Naive thymus-derived CD4-positive, alpha-beta T cell (primary cell): Measurements from ENCODE around the gene RNU2-1. TPM values are rescaled to one million over a fixed set of nuclear protein-coding genes. Genes with fewer than 3 reads are reported as not detected.
"Not testable (repeated sequence)": the region's sequence is repeated elsewhere in the genome, so short reads cannot be mapped to it uniquely, and the experiment has no call there.

Source experiments
- ATAC-seq: fragments of 150-1000 bp; cut with Tn5 transposase; 2 replicates; pipeline ENCODE4 v1.10.0; 2021; ENCODE audit warnings: mild to moderate bottlenecking, moderate library complexity
- CTCF ChIA-PET: fragments of 350-600 bp; sonication (Branson Sonifier 250); formaldehyde crosslinking; loops from one replicate; lab custom pipeline; 2021; ENCODE audit warnings: antibody characterized with exemption; lab: Charles Lee
- POLR2A ChIA-PET: fragments of 350-600 bp; sonication (Branson Sonifier 250); formaldehyde crosslinking; loops from one replicate; lab custom pipeline; 2021; ENCODE audit warnings: antibody characterized with exemption, inconsistent platforms; lab: Charles Lee
- DNase-seq, 9 donors: peaks; one replicate each; pipeline versions ENCODE4 v3.0.0 to v3.0.0-alpha.2; 2020 to 2022; ENCODE audit warnings: mixed read lengths in 1 of 9
- H3K27ac ChIP-seq: one replicate; pipeline ENCODE4 v1.7.0; 2013; ENCODE audit warnings: mild to moderate bottlenecking, low read depth, low read length, moderate library complexity
- H3K27me3 ChIP-seq, 2 donors: one replicate each; pipeline ENCODE4 v1.7.0; 2013; ENCODE audit warnings: low read length in 2 of 2, mild to moderate bottlenecking in 2 of 2, moderate library complexity in 2 of 2; ENCODE audit not compliant: control insufficient read depth in 2 of 2, insufficient read depth in 2 of 2
- H3K36me3 ChIP-seq, 3 experiments: 1 replicate in 2 of 3; 2 replicates in 1 of 3; pipeline ENCODE4 v1.7.0; 2013; ENCODE audit warnings: low read length in 3 of 3, mild to moderate bottlenecking in 3 of 3, moderate library complexity in 1 of 3; ENCODE audit not compliant: insufficient read depth in 3 of 3, control insufficient read depth in 2 of 3
- H3K4me1 ChIP-seq, 2 donors: one replicate each; pipeline ENCODE4 v1.7.0; 2013; ENCODE audit warnings: low read length in 2 of 2, mild to moderate bottlenecking in 2 of 2, moderate library complexity in 1 of 2; ENCODE audit not compliant: control insufficient read depth in 2 of 2, insufficient read depth in 2 of 2
- H3K4me3 ChIP-seq: 2 replicates; pipeline ENCODE4 v1.7.0; 2013; ENCODE audit warnings: mild to moderate bottlenecking, low read length
- H3K9me3 ChIP-seq, 3 experiments: 1 replicate in 2 of 3; 2 replicates in 1 of 3; pipeline ENCODE4 v1.7.0; 2013; ENCODE audit warnings: low read length in 3 of 3; ENCODE audit not compliant: control insufficient read depth in 2 of 3
- H3K27ac Mint-ChIP-seq, 9 donors: one replicate each; pipeline ENCODE4 v1.8.0; 2020 to 2022; ENCODE audit warnings: mixed read lengths in 9 of 9, mild to moderate bottlenecking in 8 of 9, moderate library complexity in 5 of 9, inconsistent platforms in 2 of 9
- H3K27me3 Mint-ChIP-seq, 5 donors: one replicate each; pipeline ENCODE4 v1.8.0; 2021 to 2022; ENCODE audit warnings: mixed read lengths in 5 of 5, mild to moderate bottlenecking in 1 of 5
- H3K36me3 Mint-ChIP-seq, 5 donors: one replicate each; pipeline ENCODE4 v1.8.0; 2020 to 2022; ENCODE audit warnings: mixed read lengths in 5 of 5, mild to moderate bottlenecking in 3 of 5, inconsistent platforms in 1 of 5
- H3K4me1 Mint-ChIP-seq, 7 donors: one replicate each; pipeline ENCODE4 v1.8.0; 2020 to 2022; ENCODE audit warnings: mixed read lengths in 7 of 7, mild to moderate bottlenecking in 3 of 7, inconsistent platforms in 1 of 7
- H3K4me3 Mint-ChIP-seq, 10 donors: one replicate each; pipeline ENCODE4 v1.8.0; 2020 to 2022; ENCODE audit warnings: mild to moderate bottlenecking in 10 of 10, mixed read lengths in 10 of 10, moderate library complexity in 6 of 10, inconsistent platforms in 2 of 10
- H3K9me3 Mint-ChIP-seq, 11 donors: one replicate each; pipeline ENCODE4 v1.8.0; 2020 to 2022; ENCODE audit warnings: mixed read lengths in 11 of 11, mild to moderate bottlenecking in 4 of 11, inconsistent platforms in 1 of 11, moderate library complexity in 1 of 11
- intact Hi-C, 2 donors: fragments of 100-400 bp; cut with micrococcal nuclease; formaldehyde crosslinking; loops; one replicate each; pipeline ENCODE4 v1.15.1; 2023
- polyA plus RNA-seq, 2 donors: library from polyadenylated mRNA; unstranded; fragments of 300-500 nt; fragmentation: Illumina TruSeq; gene quantifications; one replicate each; pipeline ENCODE4 v1.2.3, GENCODE V29; 2021
- total RNA-seq, 6 experiments: library from RNA in 5 of 6; stranded (reverse) in 5 of 6; gene quantifications; 1 replicate in 5 of 6; 2 replicates in 1 of 6; pipeline ENCODE4 v1.2.3 and lab custom pipeline; 2021 to 2026

The RNU2-1 gene
- total and polyA plus RNA-seq, 7 experiments from 2014 or later = 2,629 to 6,823 (median 3,564) TPM; not detected in 2

GRCh38 chr17:43193251-43193650 lies 40.5 kb downstream of the RNU2-1 start:
- H3K4me1 ChIP-seq = no peaks in the 10 kb centered on the region
- H3K9me3 ChIP-seq = no peaks in the 10 kb centered on the region
- no peak for ATAC-seq
- peaks cover 4 to 73% (median 35%) of the 10 kb centered on the region in 5 donors for H3K36me3 Mint-ChIP-seq
- DNase-seq = no peak
- ChIA-PET CTCF (no interaction called here), POLR2A (interaction anchor here (1.2 kb wide), 1 partner anchor 21 kb away, joined by 3 read pairs; no protein-coding TSS in a partner anchor)
- no peaks in the 10 kb centered on the region for H3K9me3 Mint-ChIP-seq
- H3K27ac ChIP-seq = no peak overlapping the region
- H3K4me3 ChIP-seq = no peak overlapping the region
- H3K27ac Mint-ChIP-seq = no peak overlapping the region
- peaks cover 0 to 3% (median 0%) of the 10 kb centered on the region in 7 donors for H3K4me1 Mint-ChIP-seq
- intact Hi-C loops = no loop called here
- no peaks in the 10 kb centered on the region for H3K27me3 ChIP-seq
- H3K4me3 Mint-ChIP-seq = no peak overlapping the region
- H3K27me3 Mint-ChIP-seq = no peaks in the 10 kb centered on the region
- H3K36me3 ChIP-seq = peaks cover 49 to 93% (median 67%) of the 10 kb centered on the region in 3 experiments

GRCh38 chr17:43186656-43187055 lies 47.1 kb downstream of the RNU2-1 start:
- CTCF ChIA-PET, H3K4me3 ChIP-seq, H3K4me1 ChIP-seq, H3K4me3 Mint-ChIP-seq, POLR2A ChIA-PET, H3K27me3 Mint-ChIP-seq, DNase-seq, ATAC-seq, H3K9me3 Mint-ChIP-seq, intact Hi-C loops, H3K4me1 Mint-ChIP-seq, H3K27ac ChIP-seq, H3K27ac Mint-ChIP-seq, H3K9me3 ChIP-seq, H3K27me3 ChIP-seq: not testable (repeated sequence)
- H3K36me3 Mint-ChIP-seq = peaks cover 4 to 41% (median 25%) of the 10 kb centered on the region in 5 donors
- H3K36me3 ChIP-seq = peaks cover 17 to 58% (median 29%) of the 10 kb centered on the region in 3 experiments

GRCh38 chr17:43183921-43184320 lies 49.9 kb downstream of the RNU2-1 start:
- Histone ChIP-seq H3K9me3 (no peaks in the 10 kb centered on the region), H3K36me3 (peaks cover 9 to 50% (median 14%) of the 10 kb centered on the region in 3 experiments), H3K27me3 (no peaks in the 10 kb centered on the region), H3K27ac (no peak overlapping the region), H3K4me1 (no peaks in the 10 kb centered on the region), H3K4me3 (no peak overlapping the region)
- no peaks in the 10 kb centered on the region for H3K9me3 Mint-ChIP-seq
- H3K4me1 Mint-ChIP-seq = peaks cover 0 to 5% (median 0%) of the 10 kb centered on the region in 7 donors
- CTCF ChIA-PET = interaction anchor here (1.2 kb wide), 1 partner anchor 8 kb away, joined by 3 read pairs; no protein-coding TSS in a partner anchor
- intact Hi-C loops = no loop called here
- H3K27ac Mint-ChIP-seq = peak overlapping the region in 1 of 9 donors; percentile 9
- H3K4me3 Mint-ChIP-seq = peak overlapping the region in 1 of 10 donors; percentile 7
- ATAC-seq (no peak), DNase-seq (no peak)
- peaks cover 4 to 21% (median 16%) of the 10 kb centered on the region in 5 donors for H3K36me3 Mint-ChIP-seq
- H3K27me3 Mint-ChIP-seq = no peaks in the 10 kb centered on the region
- POLR2A ChIA-PET = interaction anchor here (0.6 kb wide), 1 partner anchor 39 kb away, joined by 3 read pairs; no protein-coding TSS in a partner anchor

Other genes with a start within 250 kb of the RNU2-1 start
- gene RPL27, start 235.6 kb downstream of the RNU2-1 start, total RNA-seq = 1,000 to 10,000 TPM in 4 of 5 experiments, 100 to 1,000 TPM in 1; 951 to 1,861 (median 1,662) TPM
- 1,000 to 10,000 TPM; 2,130 to 2,713 TPM for gene RPL27, start 235.6 kb downstream of the RNU2-1 start, polyA plus RNA-seq
- 100 to 1,000 TPM in 1 of 5 experiments, 10 to 100 TPM in 4; 23.5 to 145 (median 32.1) TPM for gene IFI35, start 227.2 kb downstream of the RNU2-1 start, total RNA-seq
- 10 to 100 TPM; 49.8 to 50.6 TPM for gene IFI35, start 227.2 kb downstream of the RNU2-1 start, polyA plus RNA-seq
- 10 to 100 TPM; 12.8 to 50.9 (median 34.9) TPM for gene VAT1, start 211.6 kb downstream of the RNU2-1 start, total RNA-seq
- 10 to 100 TPM; 34.9 to 52.3 TPM for gene VAT1, start 211.6 kb downstream of the RNU2-1 start, polyA plus RNA-seq
- under 1 TPM in 4 of 5 experiments, not detected in 1; 0.08 to 0.74 (median 0.38) TPM for gene RND2, start 208.7 kb downstream of the RNU2-1 start, total RNA-seq
- gene RND2, start 208.7 kb downstream of the RNU2-1 start, polyA plus RNA-seq = under 1 TPM; 0.15 to 0.33 TPM
- gene BRCA1, start 108.6 kb downstream of the RNU2-1 start, total RNA-seq = 10 to 100 TPM in 1 of 5 experiments, 1 to 10 TPM in 4; 2.6 to 54.1 (median 5.4) TPM
- 1 to 10 TPM; 1.1 to 3.0 TPM for gene BRCA1, start 108.6 kb downstream of the RNU2-1 start, polyA plus RNA-seq
- 10 to 100 TPM; 44.6 to 83.0 (median 64.3) TPM for gene NBR1, start 62.8 kb downstream of the RNU2-1 start, total RNA-seq
- 10 to 100 TPM; 72.2 to 93.2 TPM for gene NBR1, start 62.8 kb downstream of the RNU2-1 start, polyA plus RNA-seq
- gene TMEM106A, start 22.1 kb downstream of the RNU2-1 start, total RNA-seq = 10 to 100 TPM; 10.4 to 20.7 (median 13.9) TPM
- gene TMEM106A, start 22.1 kb downstream of the RNU2-1 start, polyA plus RNA-seq = 1 to 10 TPM; 1.6 to 6.6 TPM
- gene CCDC200, start 5.4 kb downstream of the RNU2-1 start, total RNA-seq = 1 to 10 TPM in 2 of 5 experiments, under 1 TPM in 1, not detected in 2; 0.72 to 2.0 (median 1.7) TPM
- gene CCDC200, start 5.4 kb downstream of the RNU2-1 start, polyA plus RNA-seq = 1 to 10 TPM in 1 of 2 donors, not detected in 1; 1.3 TPM
- 1 to 10 TPM; 1.7 to 4.8 (median 2.2) TPM for gene ARL4D, start 165.0 kb upstream of the RNU2-1 start, total RNA-seq
- gene ARL4D, start 165.0 kb upstream of the RNU2-1 start, polyA plus RNA-seq = 1 to 10 TPM; 1.3 to 1.4 TPM
- gene DHX8, start 250.0 kb upstream of the RNU2-1 start, total RNA-seq = 10 to 100 TPM; 67.7 to 93.4 (median 77.8) TPM
- 10 to 100 TPM; 23.5 to 29.0 TPM for gene DHX8, start 250.0 kb upstream of the RNU2-1 start, polyA plus RNA-seq